ENCODE measurements around the gene ZSWIM4.
A peak's percentile ranks its signal among the peaks of the same experiment; 100 is the strongest.

The ZSWIM4 gene

GRCh38 chr19:13880059-13881043 lies 85.1 kb downstream of the ZSWIM4 start:
- peak; percentile 93 for DNase-seq

- DNase-seq, result peak; percentile 69
These were observed 86.0 kb downstream of the ZSWIM4 start for GRCh38 chr19:13881251-13881691.
